ENCODE results near the gene FIGN. TPM values are rescaled to one million over a fixed set of nuclear protein-coding genes. Genes with fewer than 3 reads are reported as not detected.

Gene FIGN
- total RNA-seq, 1 experiment from 2014 or later = not detected

- no peak overlapping the region for H2AFZ ChIP-seq (ENCODE audit: low read depth, low read length, poor library complexity, severe bottlenecking)
- ATAC-seq (no peak), DNase-seq (ENCODE audit: low read depth, low spot score) (no peak)
- no peak overlapping the region for H3K4me2 ChIP-seq (ENCODE audit: low read length)
- ChIA-PET RAD21 (ENCODE audit: low non-redundant PET in 1 of 2, low total read pairs in 2 of 2, uncharacterized antibody in 2 of 2, unreplicated experiment in 2 of 2) (no interaction called here), POLR2A (no interaction called here), CTCF (no interaction called here)
- H3K9me3 ChIP-seq (ENCODE audit: control insufficient read depth in 1 of 2, insufficient read depth in 1 of 2, low read depth in 1 of 2, low read length in 2 of 2) = no peaks in the 10 kb centered on the region
- TF ChIP-seq TCF7L2 (IDR thresholded peaks at IDR 0.05; ENCODE audit: borderline replicate concordance, extremely low read depth, insufficient read depth, insufficient read length) = no peak
- no peak for TF ChIP-seq FOSL1 (IDR thresholded peaks at IDR 0.05; ENCODE audit: low read depth)
- TF ChIP-seq RAD21 (IDR thresholded peaks at IDR 0.05; ENCODE audit: low read depth) = no peak
- no peak for TF ChIP-seq SIN3A (IDR thresholded peaks at IDR 0.05; ENCODE audit: low read depth)
- TF ChIP-seq ZBTB33 (IDR thresholded peaks at IDR 0.05; ENCODE audit: extremely low read depth, insufficient replicate concordance, low read length) = no peak
- TF ChIP-seq CEBPB (IDR thresholded peaks at IDR 0.05; ENCODE audit: low read depth) = no peak
- no peak for TF ChIP-seq CTCF (IDR thresholded peaks at IDR 0.05 in 2 of 3, conservative IDR thresholded peaks at IDR 0.05 in 1 of 3; ENCODE audit: borderline replicate concordance in 1 of 3, insufficient read depth in 1 of 3, low read depth in 2 of 3, low read length in 2 of 3)
- TF ChIP-seq YY1 (IDR thresholded peaks at IDR 0.05; ENCODE audit: extremely low read depth, insufficient replicate concordance, low read depth, low read length) = no peak
- no peak for TF ChIP-seq ELF1 (IDR thresholded peaks at IDR 0.05; ENCODE audit: borderline replicate concordance, low read depth)
- TF ChIP-seq MAX (IDR thresholded peaks at IDR 0.05) = no peak
- no peak for TF ChIP-seq POLR2AphosphoS5 (IDR thresholded peaks at IDR 0.05; ENCODE audit: low read depth, low read length)
- TF ChIP-seq SP1 (IDR thresholded peaks at IDR 0.05; ENCODE audit: low read depth) = no peak
- TF ChIP-seq JUND (IDR thresholded peaks at IDR 0.05) = no peak
- no peak for TF ChIP-seq ZFX (IDR thresholded peaks at IDR 0.05)
- TF ChIP-seq ATF3 (IDR thresholded peaks at IDR 0.05) = no peak
- no peak for TF ChIP-seq REST (IDR thresholded peaks at IDR 0.05; ENCODE audit: low read depth)
- no peak for TF ChIP-seq SRF (IDR thresholded peaks at IDR 0.05; ENCODE audit: low read depth)
- no peak overlapping the region for H3K4me3 ChIP-seq (replicated peaks in 1 of 2; ENCODE audit: low read depth in 1 of 2, low read length in 2 of 2)
- BruUV-seq (replicated peaks) = no TSS peak
- no peaks in the 10 kb centered on the region for H3K4me1 ChIP-seq (ENCODE audit: control insufficient read depth in 1 of 2, insufficient read depth in 2 of 2, low read length in 2 of 2)
- intact Hi-C loops (cut with micrococcal nuclease) = no loop called here
- no peak overlapping the region for H3K9ac ChIP-seq (ENCODE audit: low read length)
- no peaks in the 10 kb centered on the region for H3K79me2 ChIP-seq (ENCODE audit: insufficient read depth, low read length)
- no peaks in the 10 kb centered on the region for H3K9me2 ChIP-seq (ENCODE audit: insufficient read depth)
- no peaks in the 10 kb centered on the region for H4K20me1 ChIP-seq (ENCODE audit: insufficient read depth)
- peaks cover 41% of the 10 kb centered on the region for H3K27me3 ChIP-seq (ENCODE audit: insufficient read depth, low read length)
- H3K27ac ChIP-seq (ENCODE audit: low read depth, low read length) = no peak overlapping the region
- no peaks in the 10 kb centered on the region for H3K36me3 ChIP-seq (ENCODE audit: control insufficient read depth in 1 of 2, insufficient read depth in 2 of 2, low read length in 2 of 2)
Measured at GRCh38 chr2:163652751-163653150, 83.1 kb downstream of the FIGN start.

All from HCT116 (cell line).